ENCODE measurements around the gene ATP8A2. TPM values are rescaled to one million over a fixed set of nuclear protein-coding genes. Genes with fewer than 3 reads are reported as not detected.

The ATP8A2 gene
- total and polyA plus RNA-seq, 2 donors, result 1.1 to 1.5 TPM

GRCh38 chr13:25588336-25589060 lies 216.7 kb downstream of the ATP8A2 start:
- Histone ChIP-seq H3K4me1 (ENCODE audit: control insufficient read depth in 2 of 2, insufficient read depth in 2 of 2, low read length in 2 of 2) (no peaks in the 10 kb centered on the region), H3K4me3 (ENCODE audit: low read length in 2 of 2) (no peak overlapping the region), H3K27ac (ENCODE audit: low read depth in 1 of 2, low read length in 1 of 2) (no peak overlapping the region), H3K36me3 (ENCODE audit: control insufficient read depth in 2 of 2, insufficient read depth in 2 of 2, low read length in 1 of 2) (no peaks in the 10 kb centered on the region), H3K27me3 (ENCODE audit: control insufficient read depth in 2 of 2, insufficient read depth in 1 of 2, low read length in 1 of 2) (peaks cover 0 to 9% of the 10 kb centered on the region in 2 donors), H3K9me3 (ENCODE audit: control insufficient read depth in 2 of 2, insufficient read depth in 1 of 2, low read length in 1 of 2) (no peaks in the 10 kb centered on the region)
- 87% methylated on average over 12 of the region's 12 CpGs for WGBS
- no peak for DNase-seq (ENCODE audit: low read depth in 6 of 9, low spot score in 9 of 9)

GRCh38 chr13:25598421-25598820 lies 226.6 kb downstream of the ATP8A2 start:
- Histone ChIP-seq H3K27me3 (ENCODE audit: control insufficient read depth in 2 of 2, insufficient read depth in 1 of 2, low read length in 1 of 2) (peaks cover 0 to 3% of the 10 kb centered on the region in 2 donors), H3K27ac (ENCODE audit: low read depth in 1 of 2, low read length in 1 of 2) (no peak overlapping the region), H3K36me3 (ENCODE audit: control insufficient read depth in 2 of 2, insufficient read depth in 2 of 2, low read length in 1 of 2) (no peaks in the 10 kb centered on the region), H3K4me1 (ENCODE audit: control insufficient read depth in 2 of 2, insufficient read depth in 2 of 2, low read length in 2 of 2) (no peaks in the 10 kb centered on the region), H3K4me3 (ENCODE audit: low read length in 2 of 2) (no peak overlapping the region), H3K9me3 (ENCODE audit: control insufficient read depth in 2 of 2, insufficient read depth in 1 of 2, low read length in 1 of 2) (no peaks in the 10 kb centered on the region)
- 83% methylated on average over 2 of the region's 2 CpGs for WGBS
- no peak for DNase-seq (ENCODE audit: low read depth in 6 of 9, low spot score in 9 of 9)

GRCh38 chr13:25602176-25602575 lies 230.4 kb downstream of the ATP8A2 start:
- no peak for DNase-seq (ENCODE audit: low read depth in 6 of 9, low spot score in 9 of 9)
- WGBS, result 28% methylated on average over 2 of the region's 2 CpGs
- Histone ChIP-seq H3K27ac (ENCODE audit: low read depth in 1 of 2, low read length in 1 of 2) (no peak overlapping the region), H3K9me3 (ENCODE audit: control insufficient read depth in 2 of 2, insufficient read depth in 1 of 2, low read length in 1 of 2) (no peaks in the 10 kb centered on the region), H3K4me1 (ENCODE audit: control insufficient read depth in 2 of 2, insufficient read depth in 2 of 2, low read length in 2 of 2) (no peaks in the 10 kb centered on the region), H3K27me3 (ENCODE audit: control insufficient read depth in 2 of 2, insufficient read depth in 1 of 2, low read length in 1 of 2) (peaks cover 0 to 3% of the 10 kb centered on the region in 2 donors), H3K36me3 (ENCODE audit: control insufficient read depth in 2 of 2, insufficient read depth in 2 of 2, low read length in 1 of 2) (no peaks in the 10 kb centered on the region), H3K4me3 (ENCODE audit: low read length in 2 of 2) (no peak overlapping the region)

GRCh38 chr13:25604106-25604505 lies 232.3 kb downstream of the ATP8A2 start:
- H3K36me3 ChIP-seq (ENCODE audit: control insufficient read depth in 2 of 2, insufficient read depth in 2 of 2, low read length in 1 of 2), result no peaks in the 10 kb centered on the region
- WGBS, result 78% methylated on average over 1 of the region's 1 CpG
- no peak overlapping the region for H3K4me3 ChIP-seq (ENCODE audit: low read length in 2 of 2)
- H3K27ac ChIP-seq (ENCODE audit: low read depth in 1 of 2, low read length in 1 of 2), result no peak overlapping the region
- H3K4me1 ChIP-seq (ENCODE audit: control insufficient read depth in 2 of 2, insufficient read depth in 2 of 2, low read length in 2 of 2), result no peaks in the 10 kb centered on the region
- no peaks in the 10 kb centered on the region for H3K9me3 ChIP-seq (ENCODE audit: control insufficient read depth in 2 of 2, insufficient read depth in 1 of 2, low read length in 1 of 2)
- DNase-seq (ENCODE audit: low read depth in 6 of 9, low spot score in 9 of 9), result no peak
- H3K27me3 ChIP-seq (ENCODE audit: control insufficient read depth in 2 of 2, insufficient read depth in 1 of 2, low read length in 1 of 2), result peaks cover 0 to 3% of the 10 kb centered on the region in 2 donors

GRCh38 chr13:25607096-25607495 lies 235.3 kb downstream of the ATP8A2 start:
- 93% methylated on average over 7 of the region's 7 CpGs for WGBS
- H3K4me3 ChIP-seq (ENCODE audit: low read length in 2 of 2), result no peak overlapping the region
- no peak for DNase-seq (ENCODE audit: low read depth in 6 of 9, low spot score in 9 of 9)
- no peaks in the 10 kb centered on the region for H3K36me3 ChIP-seq (ENCODE audit: control insufficient read depth in 2 of 2, insufficient read depth in 2 of 2, low read length in 1 of 2)
- H3K4me1 ChIP-seq (ENCODE audit: control insufficient read depth in 2 of 2, insufficient read depth in 2 of 2, low read length in 2 of 2), result no peaks in the 10 kb centered on the region
- H3K27ac ChIP-seq (ENCODE audit: low read depth in 1 of 2, low read length in 1 of 2), result no peak overlapping the region
- H3K9me3 ChIP-seq (ENCODE audit: control insufficient read depth in 2 of 2, insufficient read depth in 1 of 2, low read length in 1 of 2), result no peaks in the 10 kb centered on the region
- H3K27me3 ChIP-seq (ENCODE audit: control insufficient read depth in 2 of 2, insufficient read depth in 1 of 2, low read length in 1 of 2), result peaks cover 0 to 3% of the 10 kb centered on the region in 2 donors

GRCh38 chr13:25608181-25608580 lies 236.4 kb downstream of the ATP8A2 start:
- Histone ChIP-seq H3K4me1 (ENCODE audit: control insufficient read depth in 2 of 2, insufficient read depth in 2 of 2, low read length in 2 of 2) (no peaks in the 10 kb centered on the region), H3K27ac (ENCODE audit: low read depth in 1 of 2, low read length in 1 of 2) (no peak overlapping the region), H3K4me3 (ENCODE audit: low read length in 2 of 2) (no peak overlapping the region), H3K36me3 (ENCODE audit: control insufficient read depth in 2 of 2, insufficient read depth in 2 of 2, low read length in 1 of 2) (no peaks in the 10 kb centered on the region), H3K27me3 (ENCODE audit: control insufficient read depth in 2 of 2, insufficient read depth in 1 of 2, low read length in 1 of 2) (no peaks in the 10 kb centered on the region), H3K9me3 (ENCODE audit: control insufficient read depth in 2 of 2, insufficient read depth in 1 of 2, low read length in 1 of 2) (no peaks in the 10 kb centered on the region)
- WGBS, result 86% methylated on average over 2 of the region's 2 CpGs
- DNase-seq (ENCODE audit: low read depth in 6 of 9, low spot score in 9 of 9), result no peak

GRCh38 chr13:25616674-25617073 lies 244.9 kb downstream of the ATP8A2 start:
- no peak overlapping the region for H3K27ac ChIP-seq (ENCODE audit: low read depth in 1 of 2, low read length in 1 of 2)
- no peaks in the 10 kb centered on the region for H3K27me3 ChIP-seq (ENCODE audit: control insufficient read depth in 2 of 2, insufficient read depth in 1 of 2, low read length in 1 of 2)
- H3K36me3 ChIP-seq (ENCODE audit: control insufficient read depth in 2 of 2, insufficient read depth in 2 of 2, low read length in 1 of 2), result no peaks in the 10 kb centered on the region
- no peak for DNase-seq (ENCODE audit: low read depth in 6 of 9, low spot score in 9 of 9)
- H3K4me3 ChIP-seq (ENCODE audit: low read length in 2 of 2), result no peak overlapping the region
- no peaks in the 10 kb centered on the region for H3K9me3 ChIP-seq (ENCODE audit: control insufficient read depth in 2 of 2, insufficient read depth in 1 of 2, low read length in 1 of 2)
- no peaks in the 10 kb centered on the region for H3K4me1 ChIP-seq (ENCODE audit: control insufficient read depth in 2 of 2, insufficient read depth in 2 of 2, low read length in 2 of 2)
- WGBS, result 76% methylated on average over 1 of the region's 1 CpG

GRCh38 chr13:25619897-25620296 lies 248.1 kb downstream of the ATP8A2 start:
- no peak for DNase-seq (ENCODE audit: low read depth in 6 of 9, low spot score in 9 of 9)
- Histone ChIP-seq H3K27me3 (ENCODE audit: control insufficient read depth in 2 of 2, insufficient read depth in 1 of 2, low read length in 1 of 2) (no peaks in the 10 kb centered on the region), H3K4me3 (ENCODE audit: low read length in 2 of 2) (no peak overlapping the region), H3K36me3 (ENCODE audit: control insufficient read depth in 2 of 2, insufficient read depth in 2 of 2, low read length in 1 of 2) (no peaks in the 10 kb centered on the region), H3K9me3 (ENCODE audit: control insufficient read depth in 2 of 2, insufficient read depth in 1 of 2, low read length in 1 of 2) (no peaks in the 10 kb centered on the region), H3K27ac (ENCODE audit: low read depth in 1 of 2, low read length in 1 of 2) (no peak overlapping the region), H3K4me1 (ENCODE audit: control insufficient read depth in 2 of 2, insufficient read depth in 2 of 2, low read length in 2 of 2) (no peaks in the 10 kb centered on the region)
- WGBS, result 91% methylated on average over 5 of the region's 5 CpGs

- Histone ChIP-seq H3K27ac (ENCODE audit: low read depth in 1 of 2, low read length in 1 of 2) (no peak overlapping the region), H3K27me3 (ENCODE audit: control insufficient read depth in 2 of 2, insufficient read depth in 1 of 2, low read length in 1 of 2) (no peaks in the 10 kb centered on the region), H3K9me3 (ENCODE audit: control insufficient read depth in 2 of 2, insufficient read depth in 1 of 2, low read length in 1 of 2) (no peaks in the 10 kb centered on the region), H3K36me3 (ENCODE audit: control insufficient read depth in 2 of 2, insufficient read depth in 2 of 2, low read length in 1 of 2) (no peaks in the 10 kb centered on the region), H3K4me3 (ENCODE audit: low read length in 2 of 2) (no peak overlapping the region), H3K4me1 (ENCODE audit: control insufficient read depth in 2 of 2, insufficient read depth in 2 of 2, low read length in 2 of 2) (no peaks in the 10 kb centered on the region)
- DNase-seq (ENCODE audit: low read depth in 6 of 9, low spot score in 9 of 9), result no peak
- WGBS, result 74% methylated on average over 2 of the region's 2 CpGs
Measured at GRCh38 chr13:25625414-25625813, 253.6 kb downstream of the ATP8A2 start.
